Measurements from ENCODE around the gene SLC25A25. TPM values are rescaled to one million over a fixed set of nuclear protein-coding genes. Genes with fewer than 3 reads are reported as not detected.

Gene SLC25A25
- total RNA-seq, 1 donor from 2014 or later: 9.7 TPM

DNA sequence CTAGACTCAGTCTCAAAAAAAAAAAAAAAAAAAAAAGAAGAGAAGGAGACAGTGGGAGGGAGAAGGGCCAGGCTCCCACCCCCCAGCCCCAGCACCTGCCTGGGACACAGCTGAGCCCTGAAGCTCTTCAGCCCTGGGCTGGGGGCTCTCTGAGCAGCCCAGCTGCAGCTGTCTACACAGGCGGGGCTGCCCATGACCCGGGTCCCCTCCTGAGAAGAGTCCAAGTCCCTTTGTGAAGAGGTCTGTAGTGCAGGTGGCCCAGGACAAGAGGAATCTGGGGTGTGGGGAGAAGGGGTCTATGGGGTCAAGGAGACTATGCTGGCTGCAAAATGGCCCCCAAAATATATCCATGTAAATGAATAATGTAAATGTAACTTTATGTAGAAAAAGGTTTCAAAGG, 74.6 kb downstream of the SLC25A25 start:
- no peaks in the 10 kb centered on the region for H3K36me3 Mint-ChIP-seq (ENCODE audit: insufficient read depth)
- TF ChIP-seq, protein P1, sequence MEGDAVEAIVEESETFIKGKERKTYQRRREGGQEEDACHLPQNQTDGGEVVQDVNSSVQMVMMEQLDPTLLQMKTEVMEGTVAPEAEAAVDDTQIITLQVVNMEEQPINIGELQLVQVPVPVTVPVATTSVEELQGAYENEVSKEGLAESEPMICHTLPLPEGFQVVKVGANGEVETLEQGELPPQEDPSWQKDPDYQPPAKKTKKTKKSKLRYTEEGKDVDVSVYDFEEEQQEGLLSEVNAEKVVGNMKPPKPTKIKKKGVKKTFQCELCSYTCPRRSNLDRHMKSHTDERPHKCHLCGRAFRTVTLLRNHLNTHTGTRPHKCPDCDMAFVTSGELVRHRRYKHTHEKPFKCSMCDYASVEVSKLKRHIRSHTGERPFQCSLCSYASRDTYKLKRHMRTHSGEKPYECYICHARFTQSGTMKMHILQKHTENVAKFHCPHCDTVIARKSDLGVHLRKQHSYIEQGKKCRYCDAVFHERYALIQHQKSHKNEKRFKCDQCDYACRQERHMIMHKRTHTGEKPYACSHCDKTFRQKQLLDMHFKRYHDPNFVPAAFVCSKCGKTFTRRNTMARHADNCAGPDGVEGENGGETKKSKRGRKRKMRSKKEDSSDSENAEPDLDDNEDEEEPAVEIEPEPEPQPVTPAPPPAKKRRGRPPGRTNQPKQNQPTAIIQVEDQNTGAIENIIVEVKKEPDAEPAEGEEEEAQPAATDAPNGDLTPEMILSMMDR (IDR thresholded peaks at IDR 0.05; ENCODE audit: unreplicated experiment): no peak
- H3K9me3 Mint-ChIP-seq (ENCODE audit: low read depth): no peaks in the 10 kb centered on the region
- H3K4me3 Mint-ChIP-seq (ENCODE audit: low read depth): no peak overlapping the region
- H3K27ac Mint-ChIP-seq: no peak overlapping the region
- H3K4me1 Mint-ChIP-seq (ENCODE audit: low read depth): no peaks in the 10 kb centered on the region
- peaks cover 10% of the 10 kb centered on the region for H3K27me3 Mint-ChIP-seq
- DNase-seq (ENCODE audit: low spot score, unreplicated experiment): no peak

DNA sequence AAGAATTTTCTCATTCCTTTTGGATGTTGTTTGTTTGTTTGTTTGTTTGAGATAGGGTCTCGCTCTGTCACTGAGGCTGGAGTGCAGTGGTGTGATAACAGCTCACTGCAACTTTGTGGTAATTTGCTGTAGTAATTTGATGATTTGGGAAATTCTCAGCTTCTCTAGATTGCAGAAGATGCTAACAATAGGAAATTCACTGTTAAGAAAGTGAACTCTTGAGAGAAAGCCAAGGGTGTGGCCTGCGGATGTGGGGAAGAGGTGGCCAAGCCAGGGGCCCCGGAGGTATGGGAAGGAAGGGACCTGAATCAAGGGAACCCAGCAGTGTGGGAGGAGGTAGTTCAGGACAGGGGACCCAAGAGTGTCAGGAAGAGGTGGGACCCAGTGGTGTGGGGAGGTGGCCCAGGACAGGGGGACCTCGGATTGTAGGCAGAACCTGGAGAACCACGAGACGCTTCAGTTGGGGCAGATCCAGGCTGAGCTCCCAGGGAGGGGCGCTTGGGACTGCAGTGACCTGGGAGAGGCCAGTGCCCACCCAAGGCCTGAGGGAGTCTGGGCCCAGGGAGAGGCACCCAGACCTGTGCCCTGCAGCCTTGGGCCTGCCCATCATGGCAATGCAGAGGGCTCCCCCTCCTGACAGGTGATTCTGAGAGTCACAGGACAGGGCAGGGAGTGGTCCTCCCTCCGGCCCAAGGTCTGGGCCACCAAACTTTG, 75.7 kb downstream of the SLC25A25 start:
- no peak for DNase-seq (ENCODE audit: low spot score, unreplicated experiment)
- Mint-ChIP-seq H3K36me3 (ENCODE audit: insufficient read depth) (no peaks in the 10 kb centered on the region), H3K27ac (no peak overlapping the region), H3K27me3 (peaks cover 6% of the 10 kb centered on the region), H3K9me3 (ENCODE audit: low read depth) (no peaks in the 10 kb centered on the region), H3K4me3 (ENCODE audit: low read depth) (no peak overlapping the region), H3K4me1 (ENCODE audit: low read depth) (no peaks in the 10 kb centered on the region)
- TF ChIP-seq, protein P1 (IDR thresholded peaks at IDR 0.05; ENCODE audit: unreplicated experiment): no peak

DNA sequence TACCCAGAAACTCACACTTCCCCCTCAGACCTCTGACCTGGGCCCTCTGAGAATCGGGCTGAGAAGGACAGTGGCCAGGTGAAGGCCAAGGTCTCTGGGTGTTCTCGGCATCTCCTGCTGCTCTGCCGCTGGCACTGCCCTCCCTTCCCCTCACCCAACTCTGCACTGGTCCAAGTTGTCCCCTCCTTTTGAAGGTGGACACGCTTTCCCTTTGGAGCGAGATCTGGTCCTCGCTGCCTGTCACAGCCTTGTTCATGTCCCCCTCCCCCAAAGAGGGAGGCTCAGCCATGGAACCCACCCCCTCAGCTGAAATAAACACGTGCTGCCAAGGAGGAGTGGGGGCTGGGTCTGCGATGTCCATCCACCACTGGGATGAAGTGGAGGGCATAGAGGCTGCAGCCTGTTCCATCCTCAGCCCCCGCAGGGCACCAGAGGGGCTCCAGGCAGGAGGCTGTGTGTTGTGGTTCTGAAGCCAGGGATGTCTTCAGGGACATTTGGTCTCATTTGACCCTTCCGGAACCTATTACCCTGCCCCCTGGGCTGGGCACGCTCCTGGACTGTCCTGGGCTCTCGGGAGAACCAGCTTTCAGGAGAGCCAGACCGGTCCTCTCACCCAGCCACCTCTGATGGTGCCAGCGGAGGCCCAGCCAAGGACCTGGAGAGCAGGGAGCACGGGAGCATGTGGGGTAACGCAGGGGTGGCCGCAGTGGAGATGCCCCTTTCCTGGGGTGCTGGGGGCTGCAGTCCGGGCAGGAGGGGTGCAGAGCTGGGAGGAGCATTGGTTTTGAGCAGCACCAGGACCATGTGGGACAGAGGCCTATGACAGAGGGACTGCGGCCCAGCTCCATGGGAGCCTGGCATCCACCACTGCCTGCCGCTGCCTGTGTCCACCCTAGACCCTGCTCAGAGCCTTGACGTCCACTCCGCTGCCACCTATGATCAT, 76.5 kb downstream of the SLC25A25 start:
- Mint-ChIP-seq H3K4me1 (ENCODE audit: low read depth) (no peaks in the 10 kb centered on the region), H3K36me3 (ENCODE audit: insufficient read depth) (no peaks in the 10 kb centered on the region)
- DNase-seq (ENCODE audit: low spot score, unreplicated experiment): no peak

DNA sequence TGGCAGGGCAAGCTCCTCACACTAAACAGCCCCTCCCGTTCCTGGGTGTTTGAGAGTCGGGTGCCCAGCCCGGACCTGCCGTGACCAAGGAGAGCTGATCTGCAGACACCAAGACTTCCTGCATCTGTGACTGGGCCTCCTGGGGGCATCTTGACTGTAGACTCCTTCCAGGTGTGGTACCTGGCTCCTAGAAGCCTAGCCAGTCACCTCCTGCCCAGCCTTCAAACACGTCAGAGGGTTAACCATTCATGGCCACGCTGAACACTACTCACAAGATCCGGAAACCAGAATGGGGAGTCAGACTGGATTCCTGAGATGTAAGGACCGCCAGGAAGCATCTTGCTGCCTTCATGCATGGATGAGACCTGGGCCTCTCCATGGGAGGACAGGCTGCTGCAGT, 77.5 kb downstream of the SLC25A25 start:
- DNase-seq (ENCODE audit: low spot score, unreplicated experiment): no peak
- TF ChIP-seq, protein P1 (IDR thresholded peaks at IDR 0.05; ENCODE audit: unreplicated experiment): no peak
- no peak overlapping the region for H3K4me3 Mint-ChIP-seq (ENCODE audit: low read depth)
- H3K27me3 Mint-ChIP-seq: peaks cover 13% of the 10 kb centered on the region
- no peaks in the 10 kb centered on the region for H3K36me3 Mint-ChIP-seq (ENCODE audit: insufficient read depth)
- no peaks in the 10 kb centered on the region for H3K9me3 Mint-ChIP-seq (ENCODE audit: low read depth)
- no peak overlapping the region for H3K27ac Mint-ChIP-seq
- H3K4me1 Mint-ChIP-seq (ENCODE audit: low read depth): no peaks in the 10 kb centered on the region

More for the DNA sequence above, 76.5 kb downstream of the SLC25A25 start:
- H3K9me3 Mint-ChIP-seq (ENCODE audit: low read depth): no peaks in the 10 kb centered on the region
- H3K27ac Mint-ChIP-seq: no peak overlapping the region
- no peak overlapping the region for H3K4me3 Mint-ChIP-seq (ENCODE audit: low read depth)
- H3K27me3 Mint-ChIP-seq: peaks cover 9% of the 10 kb centered on the region
- TF ChIP-seq, protein P1 (IDR thresholded peaks at IDR 0.05; ENCODE audit: unreplicated experiment): no peak

DNA sequence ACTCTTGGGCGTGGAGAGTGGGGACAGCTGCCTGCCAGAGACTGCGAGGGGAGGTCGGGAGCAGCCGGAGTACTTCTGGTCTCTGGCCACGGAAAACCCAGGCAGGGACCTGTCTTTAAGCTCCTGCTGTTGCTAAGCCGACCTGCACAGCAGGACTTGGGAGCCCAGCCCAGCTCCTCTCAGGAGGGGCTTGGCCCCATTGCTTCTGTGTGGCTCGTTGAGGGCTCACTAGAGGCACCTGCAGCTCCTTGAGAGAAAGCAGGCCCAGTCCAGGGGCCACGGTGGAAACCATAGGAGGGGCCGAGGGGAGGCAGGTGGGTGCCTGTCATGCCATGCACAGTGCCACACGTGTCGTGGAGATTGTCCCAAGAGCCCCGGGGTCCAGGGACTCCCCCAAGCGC, 77.9 kb downstream of the SLC25A25 start:
- Mint-ChIP-seq H3K4me3 (ENCODE audit: low read depth) (no peak overlapping the region), H3K36me3 (ENCODE audit: insufficient read depth) (no peaks in the 10 kb centered on the region), H3K27me3 (peaks cover 17% of the 10 kb centered on the region), H3K27ac (no peak overlapping the region), H3K4me1 (ENCODE audit: low read depth) (peaks cover 3% of the 10 kb centered on the region), H3K9me3 (ENCODE audit: low read depth) (no peaks in the 10 kb centered on the region)
- DNase-seq (ENCODE audit: low spot score, unreplicated experiment): no peak
- TF ChIP-seq, protein P1 (IDR thresholded peaks at IDR 0.05; ENCODE audit: unreplicated experiment): no peak
